GM18867 (cell line): Measurements from ENCODE around the gene JAKMIP1.

ENCODE experiments used
- ATAC-seq: cut with Tn5 transposase; IDR thresholded peaks from one replicate; pipeline ENCODE4 v1.9.1; 2021; ENCODE audit warnings: mild to moderate bottlenecking, moderate library complexity; ENCODE audit not compliant: unreplicated experiment

The JAKMIP1 gene

DNA sequence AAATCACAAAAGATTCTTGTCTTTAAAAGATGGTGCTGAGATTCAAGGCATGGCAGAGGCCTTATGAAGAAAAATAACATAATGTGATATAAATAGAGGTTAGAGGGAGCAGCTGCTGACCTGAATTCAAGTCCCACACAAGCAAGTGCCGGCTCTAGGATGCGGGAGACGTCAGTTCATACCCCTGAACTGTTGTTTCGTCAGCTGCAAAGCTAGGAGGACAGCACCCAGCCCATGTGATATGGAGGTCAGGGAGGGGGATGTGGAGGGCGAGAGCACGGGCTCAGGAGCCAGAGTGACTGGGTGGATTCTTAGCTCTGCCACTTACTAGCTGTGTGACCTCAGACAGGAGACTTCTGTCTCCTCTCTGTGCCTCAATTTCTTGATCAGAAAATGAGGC, 77.9 kb downstream of the JAKMIP1 start:
- no peak for ATAC-seq

DNA sequence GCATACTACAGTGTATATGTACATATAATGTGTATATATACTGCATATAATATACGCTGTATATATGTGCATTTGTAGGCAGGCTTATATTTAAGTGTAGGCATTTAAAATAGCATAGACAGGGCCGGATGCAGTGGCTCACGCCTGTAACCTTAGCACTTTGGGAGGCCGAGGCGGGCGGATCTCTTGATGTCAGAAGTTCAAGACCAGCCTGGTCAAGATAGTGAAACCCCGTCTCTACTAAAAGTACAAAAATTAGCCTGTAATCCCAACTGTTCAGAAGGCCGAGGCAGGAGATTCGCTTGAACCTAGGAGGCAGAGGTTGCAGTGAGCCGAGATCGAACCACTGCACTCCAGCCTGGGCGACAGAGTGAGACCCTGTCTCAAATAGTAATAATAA, 78.4 kb downstream of the JAKMIP1 start:
- ATAC-seq, result no peak

DNA sequence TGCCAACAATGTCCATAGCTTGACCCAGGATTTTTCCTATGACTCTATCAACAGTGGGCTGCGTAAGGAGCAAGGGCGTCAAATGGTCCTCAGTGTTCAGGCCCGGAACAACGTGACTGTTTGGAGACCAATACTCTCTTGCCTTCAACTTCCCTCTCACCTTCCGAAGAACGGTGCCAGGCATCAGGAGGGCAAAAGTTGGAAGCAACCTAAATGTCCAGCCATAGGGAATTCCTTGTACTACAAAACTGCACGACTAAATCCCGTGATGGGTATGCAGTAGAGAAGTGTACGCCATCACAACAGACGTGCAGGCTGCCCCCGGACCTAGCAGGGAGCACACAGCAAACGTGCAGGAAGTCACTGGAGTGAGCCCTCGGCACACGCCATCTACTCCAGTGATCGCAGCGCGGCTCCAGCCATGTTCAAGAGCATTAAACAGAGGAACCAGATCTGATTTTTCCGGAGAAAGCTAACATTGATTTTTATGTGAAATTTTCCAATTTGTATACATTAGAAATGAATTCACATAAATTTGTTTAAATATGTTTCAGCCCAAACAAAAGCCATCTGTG, 79.0 kb downstream of the JAKMIP1 start:
- no peak for ATAC-seq

DNA sequence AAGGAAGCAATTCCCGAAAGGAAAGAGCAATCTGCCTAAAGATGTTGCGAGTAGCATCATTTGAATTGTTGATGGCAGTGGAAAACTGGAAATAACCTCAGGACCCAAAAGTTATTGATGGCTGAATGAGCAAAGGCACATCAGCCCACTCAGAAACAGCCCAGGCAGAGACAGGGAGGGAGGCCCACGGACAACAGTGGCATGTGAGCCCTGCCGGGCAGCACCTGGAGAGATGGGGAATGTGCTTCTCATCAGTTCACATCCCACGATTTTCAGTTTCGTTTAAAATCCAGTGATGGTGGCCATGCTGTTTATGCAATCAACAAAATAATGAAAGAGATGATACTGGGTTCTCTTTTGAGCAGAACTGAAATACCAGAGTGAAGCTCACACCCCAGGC, 80.0 kb downstream of the JAKMIP1 start:
- no peak for ATAC-seq

DNA sequence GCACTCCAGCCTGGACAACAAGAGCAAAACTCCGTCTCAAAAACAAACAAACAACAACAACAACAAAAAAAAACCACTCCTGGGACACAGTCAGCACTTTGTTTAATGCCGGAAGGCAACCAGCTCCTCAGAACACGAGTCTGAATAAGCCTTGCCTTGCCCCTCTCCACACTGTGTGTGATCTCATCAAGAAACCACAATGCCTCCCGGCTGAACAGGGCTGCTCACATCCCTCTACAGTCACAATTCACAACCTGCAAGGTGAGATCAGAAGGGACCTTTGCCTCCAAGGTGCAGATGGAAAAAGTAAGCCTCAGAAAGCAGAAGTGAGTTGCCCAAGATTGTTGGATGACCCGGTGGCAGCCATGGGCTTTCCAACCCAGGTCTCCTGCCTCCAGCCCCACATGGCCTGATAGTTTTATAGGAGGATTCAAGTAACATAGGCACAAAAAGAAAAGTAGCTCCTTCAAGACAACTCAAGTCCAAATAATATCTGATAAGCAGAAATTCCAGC, 80.8 kb downstream of the JAKMIP1 start:
- ATAC-seq, result no peak

DNA sequence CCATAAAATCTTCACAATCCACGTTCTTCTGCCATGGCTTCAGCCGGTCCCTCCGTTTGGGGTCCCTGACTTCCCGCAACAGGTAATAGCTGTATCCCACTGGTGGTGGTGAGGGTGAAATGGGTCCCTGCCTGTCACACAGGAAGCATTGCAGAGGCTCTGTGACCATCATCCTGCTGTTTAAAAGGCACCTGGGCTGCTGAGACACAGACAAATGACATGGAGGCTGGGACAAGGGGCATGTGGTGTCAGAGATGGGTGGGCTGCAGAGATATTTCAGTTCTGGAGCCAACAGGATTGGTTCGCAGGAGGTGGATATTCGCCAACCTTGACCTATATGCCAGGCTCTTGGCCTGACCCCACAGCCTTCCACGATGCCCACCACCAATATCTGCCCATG, 82.1 kb downstream of the JAKMIP1 start:
- ATAC-seq, result no peak

DNA sequence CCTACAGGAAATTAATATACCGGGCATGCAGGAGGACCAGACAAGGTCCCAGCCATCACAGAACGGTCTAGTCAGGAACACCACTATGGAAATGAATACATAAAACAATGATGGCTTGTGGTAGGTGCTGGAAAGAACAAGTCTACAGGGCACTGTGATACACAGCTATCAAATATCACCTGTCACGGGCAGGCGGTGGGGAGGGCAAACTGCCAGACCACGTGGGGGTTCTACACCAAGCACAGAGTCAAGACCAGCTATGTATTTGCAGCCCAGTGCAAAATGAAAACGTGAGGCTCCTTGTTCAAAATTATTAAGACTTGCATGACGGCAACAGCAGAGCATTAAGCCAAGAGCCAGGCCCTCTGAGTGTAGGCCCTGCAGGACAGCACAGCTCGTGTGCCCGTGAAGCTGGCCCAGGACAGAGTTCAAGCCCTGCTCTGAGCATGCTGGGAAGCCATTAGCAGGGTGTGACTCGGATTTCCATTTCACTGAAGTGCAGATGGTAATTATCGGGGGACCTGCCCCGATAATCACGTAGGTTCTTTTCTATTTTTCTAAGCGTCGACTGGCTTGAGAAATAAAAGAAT, 83.6 kb downstream of the JAKMIP1 start:
- ATAC-seq, result no peak

DNA sequence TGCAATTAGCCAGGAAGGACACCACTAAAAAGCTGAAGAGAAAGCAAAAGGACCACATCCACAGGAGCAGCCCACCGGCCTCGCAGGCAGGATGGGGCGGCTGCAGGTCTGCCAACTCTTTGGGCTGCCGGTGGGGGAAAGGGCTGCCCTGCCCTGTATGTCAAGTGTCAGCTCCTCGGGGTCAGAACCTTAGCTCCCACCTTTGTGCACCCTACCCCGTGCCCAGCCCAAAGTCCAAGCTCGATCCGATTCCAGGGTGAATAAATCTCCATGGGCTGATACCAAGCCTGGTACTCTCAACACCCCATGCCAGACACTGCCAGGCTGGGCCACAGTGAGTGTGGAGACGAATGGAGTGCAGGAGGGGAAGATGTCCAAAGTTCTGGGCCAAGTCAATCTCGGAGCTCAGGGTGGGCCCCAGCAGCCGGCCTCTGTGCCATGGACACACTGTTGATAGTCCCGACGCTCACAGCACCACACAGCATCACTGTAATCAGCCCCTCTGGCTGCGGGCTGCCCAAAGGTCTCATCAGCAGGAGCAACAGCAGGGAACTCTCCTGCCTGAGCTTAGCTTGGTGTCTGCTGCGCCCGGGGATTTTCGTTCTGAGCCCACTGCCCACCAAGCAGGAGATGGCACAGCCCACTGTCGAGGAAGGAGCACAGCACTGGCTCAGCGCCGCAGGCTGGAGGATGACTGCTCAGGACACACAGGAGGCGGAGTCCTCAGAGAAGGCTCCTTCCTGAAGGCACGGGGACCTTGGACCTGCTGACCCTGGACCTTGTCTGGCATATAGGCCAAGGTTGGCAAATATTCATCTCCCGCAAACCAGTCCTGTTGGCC, 84.4 kb downstream of the JAKMIP1 start:
- no peak for ATAC-seq

DNA sequence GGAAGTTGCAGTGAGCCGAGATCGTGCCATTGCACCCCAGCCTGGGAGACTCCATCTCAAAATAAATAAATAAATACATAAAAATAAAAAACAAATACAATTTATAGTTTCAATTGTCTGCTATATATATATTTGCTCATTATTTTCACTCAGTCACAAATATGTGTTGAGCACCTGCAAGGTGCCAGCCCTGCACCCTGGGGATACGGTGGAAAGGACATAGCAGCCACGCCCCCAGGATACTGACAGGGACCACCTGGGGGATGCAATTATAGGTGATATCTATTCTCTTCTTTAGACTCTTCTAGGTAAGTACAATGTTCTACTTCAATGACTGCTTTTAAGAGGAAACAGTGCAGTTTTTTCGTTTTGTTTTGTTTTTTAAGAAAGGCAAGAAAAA, 85.0 kb downstream of the JAKMIP1 start:
- no peak for ATAC-seq

DNA sequence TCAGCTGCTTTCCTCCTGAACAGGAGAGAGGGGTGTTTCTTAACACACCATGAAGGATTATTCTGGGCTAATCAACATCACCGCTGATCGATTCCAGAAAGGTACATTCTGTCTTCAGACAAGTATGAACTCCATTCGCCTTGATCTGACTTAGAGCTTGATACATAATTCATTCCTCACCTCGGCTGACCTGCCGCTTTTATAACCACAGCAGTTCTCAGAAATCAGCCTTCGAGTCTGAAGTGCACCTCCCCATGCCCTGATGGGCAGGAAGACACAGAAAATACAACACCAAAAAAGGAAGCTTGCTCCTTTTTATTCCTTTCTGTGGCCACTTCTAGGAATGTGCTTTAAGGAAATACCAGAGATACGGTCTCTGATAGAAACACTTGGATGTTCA, 85.7 kb downstream of the JAKMIP1 start:
- no peak for ATAC-seq

DNA sequence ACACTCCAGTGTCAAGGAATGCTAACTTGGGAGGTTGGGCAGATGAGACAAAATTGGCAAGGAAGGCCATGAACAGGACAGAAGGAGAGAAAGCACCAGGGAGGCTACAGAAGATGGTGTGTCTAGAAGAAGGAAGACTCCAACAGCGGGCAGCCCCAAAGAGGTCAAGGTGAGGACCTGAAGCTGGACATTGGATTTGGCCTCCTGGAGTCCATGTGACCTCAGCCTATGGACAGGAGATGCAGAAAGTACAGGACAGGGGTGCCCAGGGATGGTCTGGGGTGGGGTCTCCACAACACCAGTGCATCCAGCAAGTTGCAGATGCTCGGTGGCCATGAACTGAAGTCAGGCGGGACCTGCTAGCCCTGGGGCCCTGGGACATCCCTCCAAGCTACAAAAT, 86.2 kb downstream of the JAKMIP1 start:
- ATAC-seq, result no peak

DNA sequence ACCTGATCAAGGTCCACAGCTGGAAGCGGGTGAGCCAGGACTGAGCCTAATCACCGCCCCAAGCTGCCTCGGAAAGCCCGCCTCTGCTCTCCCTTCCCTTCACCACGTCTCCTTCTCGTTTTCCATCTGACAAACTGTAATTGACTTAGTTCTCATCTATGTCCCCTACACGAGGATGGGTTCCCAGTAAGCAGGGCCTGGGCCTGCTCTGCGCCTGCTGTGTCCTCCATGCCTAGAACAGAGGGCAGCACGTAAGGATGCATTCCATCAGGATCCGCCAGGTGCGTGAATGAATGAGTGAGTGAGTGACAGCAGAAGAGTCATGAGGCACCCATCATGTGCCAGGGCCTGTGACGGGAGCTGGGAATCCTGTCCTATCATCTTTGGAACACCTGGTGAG, 86.7 kb downstream of the JAKMIP1 start:
- ATAC-seq, result no peak

DNA sequence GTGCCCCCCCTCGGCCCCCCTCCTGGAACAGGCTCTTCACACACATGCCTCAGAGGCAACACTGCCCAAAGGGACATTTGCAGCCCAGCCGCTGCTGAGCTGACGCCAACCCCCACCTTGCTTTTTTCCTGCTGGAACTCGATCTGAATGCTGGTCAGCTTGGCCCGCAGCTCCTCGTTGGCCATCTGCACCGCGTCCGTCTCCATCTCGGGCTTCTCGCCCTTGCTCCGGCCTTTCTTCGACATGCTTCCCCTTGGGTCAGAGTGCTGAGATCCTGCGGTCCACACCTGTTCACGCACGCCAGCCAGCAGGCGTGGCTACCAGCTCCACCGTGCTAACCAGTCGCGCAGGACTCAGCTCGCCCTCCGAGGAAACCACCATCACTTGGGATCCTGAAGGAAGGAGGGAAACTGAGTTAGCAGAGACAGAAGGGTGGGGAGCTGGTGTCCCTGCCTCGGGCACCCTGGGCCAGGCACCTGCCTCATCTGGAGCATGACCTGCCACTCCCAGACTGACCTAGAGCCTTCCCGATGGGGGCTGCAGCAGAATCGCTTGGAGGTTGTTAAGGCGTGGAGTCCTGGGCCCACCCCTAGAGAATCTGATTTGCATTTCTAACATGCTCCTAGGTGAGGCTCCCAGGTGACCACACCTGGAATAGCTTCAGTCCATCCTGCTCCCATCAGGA, 87.6 kb downstream of the JAKMIP1 start:
- ATAC-seq, result no peak

DNA sequence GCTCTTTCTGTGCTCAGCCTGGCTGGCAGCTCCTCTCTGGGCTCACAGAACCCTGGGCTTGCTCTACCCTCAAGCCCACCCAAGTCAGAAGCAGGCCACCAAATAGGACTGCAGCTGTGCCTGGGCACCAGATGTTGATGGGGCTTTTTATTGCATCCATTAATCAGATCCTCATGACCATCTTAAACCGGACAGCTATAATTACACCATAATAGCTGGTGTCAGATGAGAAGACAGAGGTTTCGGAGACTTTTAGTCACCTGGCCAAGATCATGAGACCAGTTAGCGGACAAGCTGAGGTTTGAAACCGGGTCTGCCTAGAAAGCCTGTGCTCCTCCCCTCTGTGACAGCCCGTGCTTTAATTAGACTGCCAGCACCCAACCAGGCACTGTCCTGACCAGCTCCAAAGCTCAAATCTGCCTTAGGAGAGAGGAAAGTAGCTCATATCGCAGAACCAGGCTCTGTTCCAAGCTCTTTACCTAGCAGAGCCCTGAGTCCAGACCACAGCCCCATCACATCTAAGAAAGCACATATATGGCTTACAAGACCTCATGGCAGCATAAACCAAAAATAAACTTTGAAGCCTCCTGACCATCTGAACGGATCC, 88.9 kb downstream of the JAKMIP1 start:
- ATAC-seq, result no peak

DNA sequence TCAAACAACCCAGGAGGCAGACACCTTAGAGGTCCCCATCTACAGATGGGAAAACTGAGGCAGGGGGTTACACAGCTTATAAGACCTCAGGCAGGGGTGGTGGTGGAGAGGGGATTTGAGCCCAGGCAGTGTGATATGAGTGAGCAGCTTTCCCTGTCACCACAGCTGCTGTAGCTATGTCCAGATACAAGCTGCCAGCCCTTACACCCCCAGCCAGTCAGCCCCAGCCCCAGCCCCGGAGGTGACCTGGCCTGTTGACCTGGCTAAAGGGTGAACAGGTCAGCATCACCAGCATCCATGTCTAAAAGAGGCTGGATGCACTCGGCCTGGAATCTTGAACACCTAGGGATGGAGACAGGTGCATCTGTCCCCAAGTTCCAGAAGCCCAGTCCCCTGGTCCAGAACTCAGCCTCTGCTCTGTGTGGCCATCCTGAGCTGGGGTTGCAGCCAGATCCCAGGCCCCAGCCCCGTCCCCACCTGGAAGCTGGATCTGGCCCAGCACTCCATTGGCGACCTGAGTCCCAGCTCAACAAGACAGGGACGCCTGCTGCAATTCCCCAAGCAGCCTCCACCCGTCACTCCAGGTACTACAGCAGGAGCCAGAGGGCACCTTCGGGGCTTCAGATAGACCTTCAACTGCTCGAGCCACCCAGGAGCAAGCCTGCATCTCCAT, 89.5 kb downstream of the JAKMIP1 start:
- no peak for ATAC-seq

DNA sequence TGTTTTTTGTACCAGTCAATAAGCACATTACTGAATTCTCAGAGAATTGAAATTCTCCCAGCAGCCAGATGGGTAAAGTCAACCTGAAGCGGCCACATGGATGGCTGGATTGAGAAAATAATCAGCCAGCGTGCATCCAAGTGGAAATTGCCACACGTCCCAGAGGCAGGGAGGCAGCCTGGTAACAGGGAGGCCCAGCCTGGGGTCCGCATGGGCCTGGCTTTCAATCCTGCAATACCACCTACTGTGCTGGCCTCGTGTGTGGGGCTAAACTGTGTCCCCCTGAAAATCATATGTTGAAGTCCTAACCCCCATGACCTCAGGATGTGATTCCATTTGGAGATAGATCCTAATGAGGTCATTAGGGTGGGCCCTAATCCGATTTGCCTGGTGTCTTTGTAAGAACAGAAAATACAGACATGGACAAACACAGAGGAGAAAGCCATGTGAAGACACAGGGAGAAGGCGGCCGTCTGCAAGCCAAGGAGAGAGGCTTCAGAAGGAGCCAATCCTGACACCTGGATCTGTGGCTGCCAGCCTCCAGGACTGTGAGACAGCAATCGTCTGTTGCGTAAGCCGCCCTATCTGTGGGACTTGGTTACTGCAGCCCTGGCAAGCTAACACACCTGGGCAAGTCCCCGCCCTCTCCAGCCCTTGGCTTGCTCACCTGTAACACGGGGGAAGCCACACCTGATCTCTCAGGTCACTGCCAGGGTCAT, 90.3 kb downstream of the JAKMIP1 start:
- ATAC-seq, result no peak

DNA sequence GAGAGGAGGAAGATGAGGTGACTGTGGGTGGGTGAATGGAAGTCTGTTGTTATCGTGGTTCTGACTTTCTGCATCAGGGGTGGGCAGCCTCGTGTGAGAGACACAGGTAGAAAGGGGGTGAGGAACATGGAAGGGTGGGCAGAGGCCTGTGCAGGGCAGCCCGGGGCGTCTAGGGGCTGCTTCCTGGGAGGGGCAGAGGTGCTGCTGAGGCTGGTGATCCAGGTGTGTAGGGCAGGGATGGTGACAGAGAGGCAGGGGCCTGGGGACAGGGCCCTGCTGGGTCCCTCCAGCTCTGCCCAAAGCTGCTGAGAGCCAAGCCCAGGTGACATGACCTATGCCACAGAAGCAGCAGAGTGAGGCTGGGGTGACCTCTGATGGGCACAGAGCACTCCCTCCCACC, 92.5 kb downstream of the JAKMIP1 start:
- ATAC-seq, result no peak

DNA sequence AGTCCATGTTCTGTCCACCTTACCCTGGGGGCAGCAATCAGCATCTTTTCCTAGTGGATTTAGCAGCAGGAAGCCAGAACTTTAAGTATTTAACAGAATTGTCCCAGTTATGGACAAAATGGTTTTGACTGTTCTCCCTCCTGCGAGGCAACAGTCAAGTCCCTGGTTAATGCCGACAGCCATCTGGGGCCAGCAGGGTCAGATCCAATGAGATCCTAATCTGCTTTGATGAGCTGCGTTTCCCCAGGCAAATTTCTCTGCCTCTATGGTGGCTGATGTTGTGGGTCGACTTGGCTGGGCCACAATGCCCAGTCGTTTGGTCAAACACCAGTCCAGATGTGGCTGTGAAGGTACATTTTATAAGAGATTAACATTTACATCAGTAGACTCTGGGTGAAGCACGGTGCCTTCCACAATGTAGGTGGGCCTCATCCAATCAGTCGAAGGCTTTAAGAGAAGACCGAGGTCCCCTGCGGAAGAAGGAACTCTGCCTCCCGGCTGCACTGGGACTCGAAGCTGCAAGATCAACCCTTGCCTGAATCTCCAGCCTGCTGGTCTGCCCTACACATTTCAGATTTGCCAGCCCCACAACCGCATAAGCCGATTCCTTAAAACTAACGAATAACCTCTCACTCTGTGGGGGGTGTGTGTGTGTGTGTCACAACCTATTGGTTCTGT, 93.1 kb downstream of the JAKMIP1 start:
- no peak for ATAC-seq

DNA sequence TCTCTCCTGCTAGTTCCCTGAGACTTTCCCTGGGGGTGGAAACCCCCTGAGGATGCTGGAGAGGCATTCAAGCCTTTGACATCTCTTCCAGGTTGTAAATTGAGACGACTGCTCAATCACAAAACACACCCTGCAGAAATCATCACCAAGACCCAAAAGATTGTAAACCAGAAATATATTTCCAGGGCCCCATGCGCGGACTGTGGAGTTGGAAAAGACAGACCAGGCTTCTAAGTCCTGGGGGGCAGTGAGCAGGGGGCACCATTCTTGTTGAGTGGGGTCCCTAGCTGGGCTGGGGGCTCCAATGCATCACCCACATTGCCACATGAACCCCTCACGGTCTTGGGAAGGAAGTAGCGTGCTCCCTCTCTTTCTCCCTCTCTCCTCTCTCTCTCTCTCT, 94.2 kb downstream of the JAKMIP1 start:
- ATAC-seq, result no peak
